Measurements from ENCODE around the gene CASP10. TPM values are rescaled to one million over a fixed set of nuclear protein-coding genes. Genes with fewer than 3 reads are reported as not detected.
"Not testable (repeated sequence)": the region's sequence is repeated elsewhere in the genome, so short reads cannot be mapped to it uniquely, and the experiment has no call there.

The CASP10 gene, protein sequence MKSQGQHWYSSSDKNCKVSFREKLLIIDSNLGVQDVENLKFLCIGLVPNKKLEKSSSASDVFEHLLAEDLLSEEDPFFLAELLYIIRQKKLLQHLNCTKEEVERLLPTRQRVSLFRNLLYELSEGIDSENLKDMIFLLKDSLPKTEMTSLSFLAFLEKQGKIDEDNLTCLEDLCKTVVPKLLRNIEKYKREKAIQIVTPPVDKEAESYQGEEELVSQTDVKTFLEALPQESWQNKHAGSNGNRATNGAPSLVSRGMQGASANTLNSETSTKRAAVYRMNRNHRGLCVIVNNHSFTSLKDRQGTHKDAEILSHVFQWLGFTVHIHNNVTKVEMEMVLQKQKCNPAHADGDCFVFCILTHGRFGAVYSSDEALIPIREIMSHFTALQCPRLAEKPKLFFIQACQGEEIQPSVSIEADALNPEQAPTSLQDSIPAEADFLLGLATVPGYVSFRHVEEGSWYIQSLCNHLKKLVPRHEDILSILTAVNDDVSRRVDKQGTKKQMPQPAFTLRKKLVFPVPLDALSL
- 1 to 10 TPM; 6.7 to 7.3 TPM for total RNA-seq
- polyA plus RNA-seq: 8.1 TPM

DNA sequence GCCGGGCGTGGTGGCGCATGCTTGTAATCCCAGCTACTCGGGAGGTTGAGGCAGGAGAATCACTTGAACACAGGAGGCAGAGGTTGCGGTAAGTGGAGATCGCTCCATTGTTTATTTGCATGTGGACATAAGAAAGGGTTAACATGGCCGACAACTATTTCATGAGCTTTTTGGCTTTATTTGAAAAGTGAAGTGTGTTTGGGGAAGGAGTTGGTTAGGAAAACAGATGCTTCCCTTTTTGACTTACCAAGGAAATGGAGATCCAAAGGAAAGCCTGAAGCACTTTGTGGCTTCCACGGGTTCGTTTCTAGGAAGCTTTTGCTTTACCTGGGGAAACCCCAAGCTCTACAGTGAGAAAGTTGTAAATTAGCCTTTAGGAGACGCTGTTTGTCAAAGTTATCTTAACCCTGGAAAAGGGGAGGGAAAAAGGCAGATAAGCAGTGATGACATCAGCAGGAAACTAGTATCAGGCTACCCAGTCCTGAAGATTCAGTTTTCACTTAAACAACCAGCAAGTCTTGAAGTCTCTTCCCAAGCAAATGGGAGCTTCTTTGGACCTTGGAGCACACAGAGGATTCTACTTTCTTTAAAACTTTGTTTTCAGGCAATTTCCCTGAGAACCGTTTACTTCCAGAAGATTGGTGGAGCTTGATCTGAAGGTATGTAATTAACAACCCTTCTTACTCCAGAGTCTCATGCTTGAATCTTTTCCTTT lies at the start of gene CASP10:
Gene CASP10, plus strand, starts transcription at position 492 of the 715 bp plus-strand sequence. CDS start 2,637 bp downstream, outside the sequence.
- H3K36me3 Mint-ChIP-seq: peaks cover 0 to 20% (median 3%) of the 10 kb centered on the region in 3 donors
- no peaks in the 10 kb centered on the region for H3K9me3 Mint-ChIP-seq
- H3K4me3 Mint-ChIP-seq: peak within 1 kb of the TSS; percentile 88 to 97 (median 92)
- H3K4me3 ChIP-seq (ENCODE audit: low read length): peak within 1 kb of the TSS; percentile 93
- ChIA-PET POLR2A (interaction anchor here (0.6 to 1.7 kb wide), 12 partner anchors 8 to 470 kb away, joined by 3 to 21 read pairs (median 4); partner anchors contain the start of genes CFLAR, CLK1 and NIF3L1), CTCF (interaction anchor here (1.0 to 3.3 kb wide), 18 partner anchors 9 to 281 kb away, joined by 3 to 74 read pairs (median 4); partner anchors contain the start of genes ORC2, STRADB and TRAK2)
- no peaks in the 10 kb centered on the region for H3K27me3 Mint-ChIP-seq
- peak within 1 kb of the TSS; percentile 76 to 97 (median 92) for H3K27ac Mint-ChIP-seq
- peaks cover 44 to 50% (median 49%) of the 10 kb centered on the region in 3 donors for H3K4me1 Mint-ChIP-seq
- peaks cover 23% of the 10 kb centered on the region for H3K4me1 ChIP-seq (ENCODE audit: insufficient read depth, low read length)
- peak within 1 kb of the TSS; percentile 81 for H3K27ac ChIP-seq (ENCODE audit: low read depth, low read length)
- H3K36me3 ChIP-seq (ENCODE audit: insufficient read depth, low read length): no peaks in the 10 kb centered on the region
- no peaks in the 10 kb centered on the region for H3K27me3 ChIP-seq (ENCODE audit: insufficient read depth, low read length, poor library complexity, severe bottlenecking)
- no peaks in the 10 kb centered on the region for H3K9me3 ChIP-seq (ENCODE audit: low read length)
- peak in 3 of 5 donors; percentile 22 to 79 (median 60) for DNase-seq

DNA sequence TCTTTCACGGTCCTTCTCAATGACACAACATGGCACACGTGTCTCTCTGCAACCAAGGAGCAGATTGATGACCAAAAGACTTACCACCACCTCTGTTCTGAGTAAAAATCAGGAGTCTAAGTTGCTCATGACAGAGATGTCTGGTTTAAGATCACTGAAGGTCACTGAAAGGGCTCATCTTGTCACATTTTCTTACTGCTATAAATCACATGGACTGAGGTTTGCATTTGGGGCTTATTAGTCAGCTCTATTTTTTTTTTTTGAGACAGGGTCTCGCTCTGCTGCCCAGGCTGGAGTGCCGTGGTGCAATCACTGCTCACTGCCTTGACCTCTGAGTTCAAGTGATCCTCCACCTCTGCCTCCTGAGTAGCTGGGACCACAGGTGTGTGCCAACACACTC lies 47.6 kb upstream of the CASP10 start:
- no peaks in the 10 kb centered on the region for H3K9me3 Mint-ChIP-seq
- H3K36me3 ChIP-seq (ENCODE audit: insufficient read depth, low read length): peaks cover 54% of the 10 kb centered on the region
- H3K9me3 ChIP-seq (ENCODE audit: low read length): no peaks in the 10 kb centered on the region
- H3K4me1 Mint-ChIP-seq: peaks cover 53 to 65% (median 64%) of the 10 kb centered on the region in 3 donors
- DNase-seq: no peak
- H3K27me3 Mint-ChIP-seq: no peaks in the 10 kb centered on the region
- H3K36me3 Mint-ChIP-seq: peaks cover 24 to 86% (median 32%) of the 10 kb centered on the region in 3 donors
- CTCF ChIA-PET: interaction anchor here (1.1 to 2.4 kb wide), 7 partner anchors 9 to 161 kb away, joined by 3 to 12 read pairs (median 3); partner anchors contain the start of gene CFLAR
- H3K4me3 ChIP-seq (ENCODE audit: low read length): no peak overlapping the region
- H3K27me3 ChIP-seq (ENCODE audit: insufficient read depth, low read length, poor library complexity, severe bottlenecking): no peaks in the 10 kb centered on the region
- peaks cover 29% of the 10 kb centered on the region for H3K4me1 ChIP-seq (ENCODE audit: insufficient read depth, low read length)
- H3K27ac ChIP-seq (ENCODE audit: low read depth, low read length): no peak overlapping the region
- H3K27ac Mint-ChIP-seq: peak overlapping the region; percentile 73 to 92 (median 88)
- H3K4me3 Mint-ChIP-seq: peak overlapping the region in 1 of 7 donors; percentile 68
- POLR2A ChIA-PET: interaction anchor here (2.8 kb wide), 1 partner anchor 19 kb away, joined by 10 read pairs; the partner anchor contains the start of gene CFLAR

DNA sequence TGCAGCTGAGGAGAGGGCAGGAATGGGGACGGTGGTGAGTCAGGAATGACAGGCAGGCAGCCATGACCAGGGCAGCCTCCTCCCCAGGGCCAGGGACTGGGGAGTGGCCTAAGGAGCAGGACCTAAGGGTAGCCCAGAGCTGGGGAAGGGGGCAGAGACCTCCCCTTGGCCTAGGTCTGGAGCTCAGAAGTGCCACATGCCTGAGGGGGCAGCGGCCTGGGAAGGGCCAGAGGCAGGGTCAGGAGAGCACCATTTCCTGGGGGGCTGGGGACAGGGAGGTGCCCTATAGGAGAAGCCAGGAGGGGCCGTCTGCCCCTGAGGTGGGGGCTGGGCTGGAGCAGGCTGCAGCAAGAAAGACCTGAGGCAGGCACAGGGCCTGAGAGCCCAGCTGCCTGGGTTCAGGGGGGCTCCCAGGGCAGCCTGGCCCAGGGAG lies 46.0 kb upstream of the CASP10 start:
- ChIA-PET POLR2A (interaction anchor here (2.8 kb wide), 1 partner anchor 20 kb away, joined by 10 read pairs; the partner anchor contains the start of gene CFLAR), CTCF (interaction anchor here (1.9 to 2.4 kb wide), 3 partner anchors 10 to 21 kb away, joined by 4 to 12 read pairs (median 10); no protein-coding TSS in a partner anchor)
- DNase-seq: no peak
- Histone ChIP-seq H3K27ac (ENCODE audit: low read depth, low read length) (no peak overlapping the region), H3K4me3 (ENCODE audit: low read length) (no peak overlapping the region), H3K36me3 (ENCODE audit: insufficient read depth, low read length) (peaks cover 55% of the 10 kb centered on the region), H3K27me3 (ENCODE audit: insufficient read depth, low read length, poor library complexity, severe bottlenecking) (no peaks in the 10 kb centered on the region), H3K9me3 (ENCODE audit: low read length) (no peaks in the 10 kb centered on the region), H3K4me1 (ENCODE audit: insufficient read depth, low read length) (peaks cover 14% of the 10 kb centered on the region)
- peak overlapping the region; percentile 65 to 88 (median 82) for H3K27ac Mint-ChIP-seq
- peaks cover 43 to 59% (median 57%) of the 10 kb centered on the region in 3 donors for H3K4me1 Mint-ChIP-seq
- no peaks in the 10 kb centered on the region for H3K27me3 Mint-ChIP-seq
- H3K9me3 Mint-ChIP-seq: no peaks in the 10 kb centered on the region
- H3K36me3 Mint-ChIP-seq: peaks cover 24 to 87% (median 38%) of the 10 kb centered on the region in 3 donors
- no peak overlapping the region for H3K4me3 Mint-ChIP-seq

DNA sequence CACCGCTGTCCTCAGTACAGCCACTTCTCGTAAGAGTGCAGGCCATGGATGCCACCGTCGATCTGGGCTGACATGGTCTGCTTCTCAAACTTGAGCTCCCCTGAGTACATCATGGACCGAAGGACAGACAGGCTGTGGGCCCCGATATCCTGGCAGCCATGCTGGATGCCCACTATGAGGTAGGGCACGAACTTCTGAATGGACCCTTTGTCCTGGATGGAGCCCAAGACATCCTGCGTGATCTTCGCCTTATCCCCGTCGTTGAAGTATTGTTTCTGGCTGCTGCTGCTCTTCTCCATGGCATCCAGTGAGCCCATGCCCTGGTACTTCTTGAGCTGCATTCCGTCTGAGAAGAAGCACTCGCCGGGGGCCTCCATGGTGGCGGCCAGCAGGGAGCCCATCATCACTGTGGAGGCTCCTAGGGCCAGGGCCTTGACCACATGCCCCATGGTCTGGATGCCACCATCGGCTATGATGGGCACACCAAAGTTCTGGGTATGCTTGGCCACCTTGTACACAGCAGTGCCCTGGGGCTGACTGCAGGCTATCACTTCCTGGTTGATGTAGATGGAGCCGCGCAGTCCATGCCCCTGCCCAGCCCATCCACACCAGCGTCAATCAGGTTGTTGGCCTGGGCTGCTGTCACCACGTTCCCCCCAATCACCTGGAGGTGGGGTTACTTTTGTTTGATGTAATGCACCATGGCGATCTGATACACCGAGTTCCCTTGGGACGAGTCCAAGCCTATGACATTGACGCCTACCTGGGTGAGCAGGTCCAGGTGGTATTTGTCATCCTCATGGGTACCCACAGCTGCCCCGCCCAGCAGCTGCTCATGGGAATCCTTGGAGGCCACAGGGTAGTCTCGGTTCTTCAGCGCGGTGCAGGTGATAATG lies 45.2 kb upstream of the CASP10 start:
- peak overlapping the region in 1 of 7 donors; percentile 27 for H3K4me3 Mint-ChIP-seq
- no peak overlapping the region for H3K27ac ChIP-seq (ENCODE audit: low read depth, low read length)
- ChIA-PET CTCF (interaction anchor here (0.6 to 1.9 kb wide), 3 partner anchors 11 to 1434 kb away, joined by 3 to 4 read pairs (median 3); no protein-coding TSS in a partner anchor), POLR2A (interaction anchor here (2.8 kb wide), 1 partner anchor 21 kb away, joined by 10 read pairs; the partner anchor contains the start of gene CFLAR)
- H3K9me3 ChIP-seq (ENCODE audit: low read length): no peaks in the 10 kb centered on the region
- H3K27me3 Mint-ChIP-seq: no peaks in the 10 kb centered on the region
- H3K36me3 ChIP-seq (ENCODE audit: insufficient read depth, low read length): peaks cover 53% of the 10 kb centered on the region
- no peak for DNase-seq
- no peaks in the 10 kb centered on the region for H3K9me3 Mint-ChIP-seq
- H3K4me1 ChIP-seq (ENCODE audit: insufficient read depth, low read length): peaks cover 7% of the 10 kb centered on the region
- peaks cover 20 to 87% (median 31%) of the 10 kb centered on the region in 3 donors for H3K36me3 Mint-ChIP-seq
- H3K4me1 Mint-ChIP-seq: peaks cover 36 to 50% (median 48%) of the 10 kb centered on the region in 3 donors
- H3K27me3 ChIP-seq (ENCODE audit: insufficient read depth, low read length, poor library complexity, severe bottlenecking): no peaks in the 10 kb centered on the region
- no peak overlapping the region for H3K4me3 ChIP-seq (ENCODE audit: low read length)
- H3K27ac Mint-ChIP-seq: peak overlapping the region in 6 of 8 donors; percentile 54 to 91 (median 56)

DNA sequence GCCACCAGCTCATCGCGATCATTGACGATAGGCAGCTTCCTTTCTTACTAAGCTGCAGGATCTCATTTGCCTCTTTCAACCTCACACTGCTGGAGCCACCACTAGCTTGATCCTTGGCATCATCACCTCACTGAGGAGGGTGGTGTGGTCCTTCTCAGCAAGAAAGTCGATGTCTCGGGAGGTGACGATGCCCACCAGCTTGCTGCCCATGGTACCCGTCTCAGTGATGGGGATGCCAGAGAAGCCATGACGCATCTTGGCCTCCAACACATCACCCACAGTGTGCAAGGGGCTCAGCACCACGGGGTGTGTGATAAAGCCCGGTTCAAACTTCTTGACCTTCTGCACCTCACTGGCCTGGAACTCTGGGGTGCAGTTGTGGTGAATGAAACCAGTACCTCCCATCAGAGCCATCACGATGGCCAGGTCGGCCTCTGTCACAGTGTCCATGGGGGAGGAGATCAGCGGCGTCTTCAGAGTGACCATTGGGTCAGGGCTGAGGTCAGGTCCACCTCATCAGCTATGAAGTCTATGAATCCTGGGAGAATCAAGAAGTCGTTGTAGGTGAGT lies 44.5 kb upstream of the CASP10 start:
- ChIA-PET CTCF (interaction anchor here (0.6 to 1.9 kb wide), 3 partner anchors 12 to 1434 kb away, joined by 3 to 4 read pairs (median 3); no protein-coding TSS in a partner anchor), POLR2A (no interaction called here)
- peak overlapping the region in 4 of 8 donors; percentile 21 to 48 (median 32) for H3K27ac Mint-ChIP-seq

DNA sequence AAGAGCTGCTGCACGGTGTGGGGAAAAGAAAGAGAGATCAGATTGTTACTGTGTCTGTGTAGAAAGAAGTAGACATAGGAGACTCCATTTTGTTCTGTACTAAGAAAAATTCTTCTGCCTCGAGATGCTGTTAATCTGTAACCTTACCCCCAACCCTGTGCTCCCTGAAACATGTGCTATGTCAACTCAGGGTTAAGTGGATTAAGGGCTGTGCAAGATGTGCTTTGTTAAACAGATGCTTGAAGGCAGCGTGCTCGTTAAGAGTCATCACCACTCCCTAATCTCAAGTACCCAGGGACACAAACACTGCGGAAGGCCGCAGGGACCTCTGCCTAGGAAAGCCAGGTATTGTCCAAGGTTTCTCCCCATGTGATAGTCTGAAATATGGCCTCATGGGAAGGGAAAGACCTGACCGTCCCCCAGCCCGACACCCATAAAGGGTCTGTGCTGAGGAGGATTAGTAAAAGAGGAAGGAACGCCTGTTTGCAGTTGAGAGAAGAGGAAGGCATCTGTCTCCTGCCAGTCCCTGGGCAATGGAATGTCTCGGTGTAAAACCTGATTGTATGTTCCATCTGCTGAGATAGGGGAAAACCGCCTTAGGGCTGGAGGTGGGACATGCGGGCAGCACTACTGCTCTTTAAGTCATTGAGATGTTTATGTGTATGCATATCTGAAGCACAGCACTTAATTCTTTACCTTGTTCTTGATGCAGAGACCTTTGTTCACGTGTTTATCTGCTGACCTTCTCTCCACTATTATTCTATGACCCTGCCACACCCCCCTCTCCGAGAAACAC lies 43.8 kb upstream of the CASP10 start:
- H3K27me3 Mint-ChIP-seq; POLR2A ChIA-PET; H3K27me3 ChIP-seq (ENCODE audit: insufficient read depth, low read length, poor library complexity, severe bottlenecking); DNase-seq; H3K9me3 ChIP-seq (ENCODE audit: low read length); H3K4me1 ChIP-seq (ENCODE audit: insufficient read depth, low read length); H3K27ac ChIP-seq (ENCODE audit: low read depth, low read length); H3K9me3 Mint-ChIP-seq; H3K4me3 Mint-ChIP-seq; H3K4me3 ChIP-seq (ENCODE audit: low read length): not testable (repeated sequence)
- CTCF ChIA-PET: interaction anchor here (0.8 kb wide), 1 partner anchor 21 kb away, joined by 3 read pairs; no protein-coding TSS in a partner anchor
- H3K36me3 ChIP-seq (ENCODE audit: insufficient read depth, low read length): peaks cover 53% of the 10 kb centered on the region
- H3K4me1 Mint-ChIP-seq: peaks cover 29 to 45% (median 35%) of the 10 kb centered on the region in 3 donors
- H3K27ac Mint-ChIP-seq: peak overlapping the region in 5 of 8 donors; percentile 21 to 71 (median 36)
- H3K36me3 Mint-ChIP-seq: peaks cover 13 to 88% (median 23%) of the 10 kb centered on the region in 3 donors

More for the DNA sequence above, 44.5 kb upstream of the CASP10 start:
- Histone ChIP-seq H3K36me3 (ENCODE audit: insufficient read depth, low read length) (peaks cover 51% of the 10 kb centered on the region), H3K9me3 (ENCODE audit: low read length) (no peaks in the 10 kb centered on the region), H3K4me1 (ENCODE audit: insufficient read depth, low read length) (no peaks in the 10 kb centered on the region), H3K4me3 (ENCODE audit: low read length) (no peak overlapping the region), H3K27me3 (ENCODE audit: insufficient read depth, low read length, poor library complexity, severe bottlenecking) (no peaks in the 10 kb centered on the region), H3K27ac (ENCODE audit: low read depth, low read length) (no peak overlapping the region)
- Mint-ChIP-seq H3K27me3 (no peaks in the 10 kb centered on the region), H3K4me1 (peaks cover 29 to 43% (median 41%) of the 10 kb centered on the region in 3 donors), H3K4me3 (no peak overlapping the region), H3K36me3 (peaks cover 13 to 87% (median 24%) of the 10 kb centered on the region in 3 donors), H3K9me3 (no peaks in the 10 kb centered on the region)
- DNase-seq: no peak

Data from CD8-positive, alpha-beta memory T cell (primary cell).